B cell (primary cell): ENCODE data around the gene BACH2.

ENCODE experiments used
- CTCF ChIP-seq: fragments of 200-600 bp; IDR thresholded peaks from one replicate; pipeline ENCODE4 v1.8.0; 2022; ENCODE audit warnings: antibody characterized with exemption, mild to moderate bottlenecking
- EZH2 ChIP-seq: IDR thresholded peaks from 2 replicates; pipeline ENCODE4 v1.6.1; 2012; ENCODE audit warnings: borderline replicate concordance, low read depth, mild to moderate bottlenecking, moderate library complexity, low read length; ENCODE audit not compliant: insufficient read depth, poor library complexity, severe bottlenecking

GRCh38 chr6:90298459-90299053, 1.9 kb upstream of the BACH2 start:
- TF ChIP-seq CTCF (no peak), EZH2 (no peak)
